K562 (cell line): Measurements from ENCODE around the gene RSBN1L. TPM values are rescaled to one million over a fixed set of nuclear protein-coding genes. Genes with fewer than 3 reads are reported as not detected.

Source experiments
- ASH1L ChIP-seq: fragments of 450-650 bp; IDR thresholded peaks from 2 replicates; pipeline ENCODE4 v1.6.1; 2018; ENCODE audit warnings: borderline replicate concordance, mild to moderate bottlenecking, low read depth; ENCODE audit not compliant: partially characterized antibody
- CC2D1A ChIP-seq: fragments of 450-650 bp; IDR thresholded peaks from 2 replicates; pipeline ENCODE4 v1.6.1; 2017; ENCODE audit warnings: mild to moderate bottlenecking
- CSDE1 ChIP-seq, 2 experiments: fragments of 450-650 bp; IDR thresholded peaks; 2 replicates each; pipeline ENCODE4 v1.6.1; 2016; ENCODE audit warnings: mild to moderate bottlenecking in 1 of 2
- E2F4 ChIP-seq: sonication (generic); formaldehyde crosslinking; IDR thresholded peaks from 2 replicates; pipeline ENCODE4 v1.8.0; 2022; ENCODE audit warnings: mild to moderate bottlenecking, low read depth, missing genetic modification reagents
- E2F6 ChIP-seq, 2 experiments: IDR thresholded peaks; 2 replicates each; pipeline ENCODE4 v1.6.1; 2011; ENCODE audit warnings: borderline replicate concordance in 1 of 2, control low read depth in 1 of 2, low read depth in 1 of 2, low read length in 1 of 2, mild to moderate bottlenecking in 1 of 2, mixed read lengths in 1 of 2, moderate library complexity in 1 of 2; ENCODE audit not compliant: insufficient read depth in 1 of 2, insufficient read length in 1 of 2, poor library complexity in 1 of 2, severe bottlenecking in 1 of 2; ENCODE audit errors: extremely low read depth in 1 of 2
- EHMT2 ChIP-seq: fragments of 450-650 bp; IDR thresholded peaks from 2 replicates; pipeline ENCODE4 v1.6.1; 2018; ENCODE audit warnings: antibody characterized with exemption
- MXD1 ChIP-seq: fragments of 250-450 bp; sonication (Bioruptor Pico); IDR thresholded peaks from 2 replicates; pipeline ENCODE4 v1.8.0; 2021; ENCODE audit warnings: borderline replicate concordance, mild to moderate bottlenecking, moderate library complexity; ENCODE audit not compliant: poor library complexity, severe bottlenecking
- MYC ChIP-seq, 2 experiments: fragments of 250-450 bp in 1 of 2; sonication (Bioruptor Pico) in 1 of 2; IDR thresholded peaks; 2 replicates each; pipeline versions ENCODE4 v1.5.1 to v1.6.1; 2012 to 2021; ENCODE audit warnings: low read depth in 2 of 2, borderline replicate concordance in 1 of 2, improper control_type of control experiment in 1 of 2, low read length in 1 of 2, mild to moderate bottlenecking in 1 of 2, moderate library complexity in 1 of 2
- THRB ChIP-seq: fragments of 450-650 bp; formaldehyde crosslinking; conservative IDR thresholded peaks from 2 replicates; pipeline ENCODE4 v1.4.0; 2022; ENCODE audit warnings: mild to moderate bottlenecking, missing genetic modification characterization
- ZFP30 ChIP-seq: fragments of 250-450 bp; sonication (Bioruptor Pico); IDR thresholded peaks from 2 replicates; pipeline ENCODE4 v1.8.0; 2022; ENCODE audit warnings: moderate library complexity, mild to moderate bottlenecking, inconsistent platforms, borderline replicate concordance
- ZNF592 ChIP-seq: fragments of 450-650 bp; IDR thresholded peaks from 2 replicates; pipeline ENCODE4 v1.6.1; 2017; ENCODE audit warnings: antibody characterized with exemption, mild to moderate bottlenecking
- ZNF76 ChIP-seq: fragments of 250-450 bp; sonication (Bioruptor Pico); IDR thresholded peaks from 2 replicates; pipeline ENCODE4 v1.4.0; 2020; ENCODE audit warnings: mild to moderate bottlenecking, moderate library complexity, borderline replicate concordance
- polyA plus RNA-seq, 8 experiments: library from polyadenylated mRNA; depleted of rRNA in 4 of 8; stranded (reverse) in 5 of 8; unstranded in 3 of 8; fragments of >200 nt; fragmentation: Nextera tagmentation in 2 of 8; fragmentation: Illumina TruSeq in 1 of 8; extraction: Ambion mirVana in 2 of 8; extraction: Trizol in 1 of 8; gene quantifications; 2 replicates each; pipeline versions ENCODE4 v1.2.1 to v1.2.3, GENCODE V29; 2011 to 2014; ENCODE audit warnings: inconsistent platforms in 1 of 8, missing spikeins in 1 of 8
- total RNA-seq, 7 experiments: library from RNA; depleted of rRNA in 6 of 7; stranded (reverse); fragments of >200 nt in 6 of 7; fragmentation: Illumina TruSeq in 2 of 7; extraction: Trizol in 2 of 7; gene quantifications; 2 replicates each; pipeline versions ENCODE4 v1.2.1 to v1.2.3, GENCODE V29; 2011 to 2021; ENCODE audit warnings: low replicate concordance in 1 of 7

RSBN1L gene
- total and polyA plus RNA-seq, 9 of the 15 experiments (the other 6 are each of a cell fraction or from before 2014, with no cell fraction given): 6.2 to 35.2 (median 20.1) TPM

- TF ChIP-seq ZNF592: no peak
- no peak for TF ChIP-seq E2F4 (CRISPR knock-in tag)
- no peak for TF ChIP-seq THRB
- TF ChIP-seq EHMT2: no peak
- no peak for TF ChIP-seq CSDE1 (IDR thresholded peaks at IDR 0.05)
- peak; percentile 72; the same call in 1 of the 2 replicates for TF ChIP-seq CC2D1A
- no peak for TF ChIP-seq MXD1
- no peak for TF ChIP-seq ZNF76
- TF ChIP-seq MYC (IDR thresholded peaks at IDR 0.05; ENCODE audit: low read depth, low read length): peak; percentile 31; the same call in 1 of the 2 replicates
- no peak for TF ChIP-seq MYC (CRISPR knock-in tag; IDR thresholded peaks at IDR 0.05; ENCODE audit: borderline replicate concordance, low read depth)
- no peak for TF ChIP-seq ASH1L
- TF ChIP-seq ZFP30: no peak
- no peak for TF ChIP-seq E2F6 (IDR thresholded peaks at IDR 0.05; ENCODE audit: borderline replicate concordance in 1 of 2, extremely low read depth in 1 of 2, insufficient read depth in 1 of 2, insufficient read length in 1 of 2, low read depth in 1 of 2, low read length in 1 of 2, poor library complexity in 1 of 2, severe bottlenecking in 1 of 2)
Measured at GRCh38 chr7:77800158-77800557, 103.9 kb downstream of the RSBN1L start (continued).
